Measurements from ENCODE around the gene PIP5K1B.

The PIP5K1B gene

DNA sequence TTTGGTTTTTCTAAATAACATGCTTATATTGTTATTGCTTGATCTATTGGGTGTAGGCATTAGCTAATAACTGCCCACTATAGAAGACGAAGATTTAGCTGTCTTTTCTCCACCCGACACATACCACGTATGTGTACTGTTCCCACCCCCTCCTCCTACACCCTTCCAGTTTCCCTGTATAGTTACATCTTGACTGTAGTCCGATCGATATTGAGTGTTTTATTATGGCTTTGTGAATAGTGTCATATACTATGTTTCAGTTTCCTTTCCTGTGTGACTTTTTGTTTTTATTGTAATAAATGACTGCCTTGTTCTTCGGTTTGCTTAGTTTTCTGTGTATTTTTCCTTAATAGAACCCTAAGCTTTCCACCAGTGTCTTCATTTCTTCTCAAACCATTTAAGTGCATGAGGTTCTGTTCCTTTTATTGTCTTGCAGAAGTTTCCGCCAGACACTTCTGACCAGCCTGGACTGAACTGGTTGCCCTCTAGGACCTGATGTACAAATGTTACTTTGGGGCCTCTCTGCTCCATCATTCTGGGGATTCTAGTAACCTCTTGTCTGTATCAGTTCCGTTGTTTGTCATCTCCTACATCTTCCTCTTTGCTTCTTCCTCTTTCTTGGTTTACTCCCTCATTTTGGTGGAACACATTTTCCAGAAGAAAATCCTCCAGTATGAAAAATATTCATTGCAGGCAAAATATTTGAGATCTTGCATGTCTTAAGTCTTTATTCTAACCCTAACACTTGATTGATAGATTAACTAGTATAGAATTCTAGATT is 247.0 kb downstream of the PIP5K1B start:
- Histone ChIP-seq H3K9me2 (ENCODE audit: low read depth, low read length) (no peaks in the 10 kb centered on the region), H3K9ac (ENCODE audit: low read length) (no peak overlapping the region), H3F3A (ENCODE audit: insufficient read depth, low read length) (no peaks in the 10 kb centered on the region), H3K4me1 (ENCODE audit: insufficient read depth, low read length, severe bottlenecking) (peaks cover 6% of the 10 kb centered on the region), H4K20me1 (ENCODE audit: insufficient read depth, low read length) (no peaks in the 10 kb centered on the region), H3K27me3 (ENCODE audit: insufficient read depth, low read length) (no peaks in the 10 kb centered on the region), H2AFZ (ENCODE audit: low read length) (no peak overlapping the region), H3K4me3 (ENCODE audit: low read depth, low read length, poor library complexity, severe bottlenecking) (no peak overlapping the region), H3K36me3 (ENCODE audit: insufficient read depth, low read length) (no peaks in the 10 kb centered on the region), H3K4me2 (ENCODE audit: low read length) (no peak overlapping the region), H3K9me3 (ENCODE audit: low read length) (no peaks in the 10 kb centered on the region), H3K79me2 (ENCODE audit: insufficient read depth, low read length) (no peaks in the 10 kb centered on the region), H3K27ac (ENCODE audit: low read depth, low read length, poor library complexity, severe bottlenecking) (no peak overlapping the region)
- TF ChIP-seq, protein P1, sequence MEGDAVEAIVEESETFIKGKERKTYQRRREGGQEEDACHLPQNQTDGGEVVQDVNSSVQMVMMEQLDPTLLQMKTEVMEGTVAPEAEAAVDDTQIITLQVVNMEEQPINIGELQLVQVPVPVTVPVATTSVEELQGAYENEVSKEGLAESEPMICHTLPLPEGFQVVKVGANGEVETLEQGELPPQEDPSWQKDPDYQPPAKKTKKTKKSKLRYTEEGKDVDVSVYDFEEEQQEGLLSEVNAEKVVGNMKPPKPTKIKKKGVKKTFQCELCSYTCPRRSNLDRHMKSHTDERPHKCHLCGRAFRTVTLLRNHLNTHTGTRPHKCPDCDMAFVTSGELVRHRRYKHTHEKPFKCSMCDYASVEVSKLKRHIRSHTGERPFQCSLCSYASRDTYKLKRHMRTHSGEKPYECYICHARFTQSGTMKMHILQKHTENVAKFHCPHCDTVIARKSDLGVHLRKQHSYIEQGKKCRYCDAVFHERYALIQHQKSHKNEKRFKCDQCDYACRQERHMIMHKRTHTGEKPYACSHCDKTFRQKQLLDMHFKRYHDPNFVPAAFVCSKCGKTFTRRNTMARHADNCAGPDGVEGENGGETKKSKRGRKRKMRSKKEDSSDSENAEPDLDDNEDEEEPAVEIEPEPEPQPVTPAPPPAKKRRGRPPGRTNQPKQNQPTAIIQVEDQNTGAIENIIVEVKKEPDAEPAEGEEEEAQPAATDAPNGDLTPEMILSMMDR (IDR thresholded peaks at IDR 0.05; ENCODE audit: low read length), result no peak
- TF ChIP-seq EZH2 (IDR thresholded peaks at IDR 0.05; ENCODE audit: borderline replicate concordance, low read length), result no peak

DNA sequence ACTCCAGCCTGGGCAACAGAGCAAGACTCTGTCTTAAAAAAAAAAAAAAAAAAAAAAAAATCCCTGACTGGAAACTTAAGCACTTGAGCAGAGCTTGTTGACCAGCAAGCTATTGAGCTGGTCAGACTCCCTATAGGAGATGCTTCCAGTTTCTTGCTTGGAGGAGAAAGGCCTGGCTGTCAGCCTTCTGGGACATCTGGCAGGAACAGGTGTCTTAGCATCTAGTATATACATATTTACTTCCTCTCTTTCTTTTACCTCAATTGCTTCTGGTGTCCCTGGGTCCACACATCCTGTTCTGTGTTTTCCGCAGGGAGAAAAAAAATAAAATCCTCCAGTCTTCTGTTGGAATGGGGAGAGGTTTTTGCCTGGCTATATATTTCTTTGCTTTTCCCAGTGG is 248.7 kb downstream of the PIP5K1B start:
- H3K4me3 ChIP-seq (ENCODE audit: low read depth, low read length, poor library complexity, severe bottlenecking), result no peak overlapping the region
- H3K9me3 ChIP-seq (ENCODE audit: low read length), result no peaks in the 10 kb centered on the region
- no peak overlapping the region for H3K4me2 ChIP-seq (ENCODE audit: low read length)
- no peaks in the 10 kb centered on the region for H3K9me2 ChIP-seq (ENCODE audit: low read depth, low read length)
- no peaks in the 10 kb centered on the region for H4K20me1 ChIP-seq (ENCODE audit: insufficient read depth, low read length)
- no peak overlapping the region for H3K9ac ChIP-seq (ENCODE audit: low read length)
- no peak overlapping the region for H3K27ac ChIP-seq (ENCODE audit: low read depth, low read length, poor library complexity, severe bottlenecking)
- no peaks in the 10 kb centered on the region for H3K36me3 ChIP-seq (ENCODE audit: insufficient read depth, low read length)
- TF ChIP-seq, protein P1 (IDR thresholded peaks at IDR 0.05; ENCODE audit: low read length), result no peak
- no peak for TF ChIP-seq EZH2 (IDR thresholded peaks at IDR 0.05; ENCODE audit: borderline replicate concordance, low read length)
- H3K4me1 ChIP-seq (ENCODE audit: insufficient read depth, low read length, severe bottlenecking), result peaks cover 6% of the 10 kb centered on the region
- no peaks in the 10 kb centered on the region for H3K27me3 ChIP-seq (ENCODE audit: insufficient read depth, low read length)
- no peaks in the 10 kb centered on the region for H3K79me2 ChIP-seq (ENCODE audit: insufficient read depth, low read length)
- H2AFZ ChIP-seq (ENCODE audit: low read length), result no peak overlapping the region
- H3F3A ChIP-seq (ENCODE audit: insufficient read depth, low read length), result no peaks in the 10 kb centered on the region

DNA sequence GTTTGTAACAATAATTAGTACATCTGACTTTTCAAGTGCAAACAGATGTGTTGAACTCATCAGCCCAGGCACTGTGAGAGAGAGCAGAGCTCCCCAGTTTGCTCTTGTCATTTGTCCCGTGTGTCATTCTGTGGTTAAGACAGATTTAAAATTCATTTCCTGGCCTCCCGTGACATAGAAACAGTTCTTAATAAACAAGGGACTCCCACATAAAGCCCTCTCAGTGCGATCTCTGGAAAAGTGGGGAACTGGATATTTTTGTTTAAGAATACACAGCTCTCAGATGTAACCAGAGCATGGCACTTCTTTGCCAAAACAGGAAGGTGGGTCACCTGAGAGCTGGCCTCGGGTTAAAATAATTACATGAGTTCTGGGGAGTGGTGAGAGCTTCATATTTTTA is 250.3 kb downstream of the PIP5K1B start:
- no peaks in the 10 kb centered on the region for H3F3A ChIP-seq (ENCODE audit: insufficient read depth, low read length)
- peaks cover 6% of the 10 kb centered on the region for H3K4me1 ChIP-seq (ENCODE audit: insufficient read depth, low read length, severe bottlenecking)
- H3K9ac ChIP-seq (ENCODE audit: low read length), result no peak overlapping the region
- no peaks in the 10 kb centered on the region for H4K20me1 ChIP-seq (ENCODE audit: insufficient read depth, low read length)
- TF ChIP-seq EZH2 (IDR thresholded peaks at IDR 0.05; ENCODE audit: borderline replicate concordance, low read length), result no peak
- TF ChIP-seq, protein P1 (IDR thresholded peaks at IDR 0.05; ENCODE audit: low read length), result no peak
- no peaks in the 10 kb centered on the region for H3K9me2 ChIP-seq (ENCODE audit: low read depth, low read length)
- H3K4me2 ChIP-seq (ENCODE audit: low read length), result no peak overlapping the region
- H3K27me3 ChIP-seq (ENCODE audit: insufficient read depth, low read length), result no peaks in the 10 kb centered on the region
- H3K79me2 ChIP-seq (ENCODE audit: insufficient read depth, low read length), result no peaks in the 10 kb centered on the region
- no peak overlapping the region for H3K27ac ChIP-seq (ENCODE audit: low read depth, low read length, poor library complexity, severe bottlenecking)
- no peak overlapping the region for H2AFZ ChIP-seq (ENCODE audit: low read length)
- H3K36me3 ChIP-seq (ENCODE audit: insufficient read depth, low read length), result no peaks in the 10 kb centered on the region
- H3K9me3 ChIP-seq (ENCODE audit: low read length), result no peaks in the 10 kb centered on the region
- no peak overlapping the region for H3K4me3 ChIP-seq (ENCODE audit: low read depth, low read length, poor library complexity, severe bottlenecking)
